Regular cardiac myocyte (primary cell): ENCODE measurements around the gene HSF4. TPM values are rescaled to one million over a fixed set of nuclear protein-coding genes. Genes with fewer than 3 reads are reported as not detected.

Source experiments
- total RNA-seq: library from RNA; depleted of rRNA; stranded (reverse); fragments of >200 nt; gene quantifications from 2 replicates; pipeline ENCODE4 v1.2.3, GENCODE V29; 2014

Gene HSF4
- 0.58 and 12.1 TPM in 2 replicates for total RNA-seq

GRCh38 chr16:67164599-67165061, at the start of gene HSF4:
HSF4 (plus strand) TSS chr16:67164745; CDS start chr16:67164812, 67 bp downstream.

GRCh38 chr16:67150833-67151396, 13.6 kb upstream of the HSF4 start, which contains the start of gene B3GNT9:
B3GNT9 (minus strand) TSS chr16:67150998; CDS start chr16:67150485, 513 bp downstream.

GRCh38 chr16:67170168-67170948, 5.8 kb downstream of the HSF4 start, which contains the start of gene NOL3:
NOL3 (plus strand) TSS chr16:67170538.

GRCh38 chr16:67183627-67184452, 19.3 kb downstream of the HSF4 start, which contains the start of gene MATCAP1:
MATCAP1 (minus strand) TSS chr16:67183963; CDS start chr16:67180610, 3,353 bp downstream.

GRCh38 chr16:67190041-67190440, 25.5 kb downstream of the HSF4 start, which contains the start of gene EXOC3L1:
EXOC3L1 (minus strand) TSS chr16:67190136; CDS start chr16:67189676, 460 bp downstream.

GRCh38 chr16:67191995-67192681, 27.6 kb downstream of the HSF4 start, which contains the start of gene E2F4:
E2F4 (plus strand) TSS chr16:67192155; CDS start chr16:67192228, 73 bp downstream.

GRCh38 chr16:67199011-67199807, 34.7 kb downstream of the HSF4 start, which contains the start of gene ELMO3:
ELMO3 (plus strand) TSS chr16:67199131; CDS start chr16:67199327, 196 bp downstream.

Other genes starting within 250 kb of the HSF4 start
- 0.19 and 0.56 TPM in 2 replicates for gene CDH16, start 245.9 kb upstream of the HSF4 start, total RNA-seq
- gene RRAD, start 239.2 kb upstream of the HSF4 start, total RNA-seq = 5.2 and 24.8 TPM in 2 replicates
- 166 and 269 TPM in 2 replicates for gene CIAO2B, start 230.3 kb upstream of the HSF4 start, total RNA-seq
- 16.1 and 19.2 TPM in 2 replicates for gene CES2, start 229.2 kb upstream of the HSF4 start, total RNA-seq
- 0.56 TPM in 1 of 2 replicates, not detected in the other for gene CES3, start 203.5 kb upstream of the HSF4 start, total RNA-seq
- gene CES4A, start 176.2 kb upstream of the HSF4 start, total RNA-seq = 0.58 and 1.1 TPM in 2 replicates
- 111 and 209 TPM in 2 replicates for gene CBFB, start 135.6 kb upstream of the HSF4 start, total RNA-seq
- gene PHAF1, start 54.8 kb upstream of the HSF4 start, total RNA-seq = 8.2 and 11.1 TPM in 2 replicates
- 27.4 and 42.3 TPM in 2 replicates for gene B3GNT9, start 13.7 kb upstream of the HSF4 start, total RNA-seq
- 15.7 and 22.8 TPM in 2 replicates for gene TRADD, start 4.8 kb upstream of the HSF4 start, total RNA-seq
- gene FBXL8, start 4.8 kb upstream of the HSF4 start, total RNA-seq = 5.9 and 12.4 TPM in 2 replicates
- gene NOL3, start 5.8 kb downstream of the HSF4 start, total RNA-seq = 11.1 and 20.6 TPM in 2 replicates
- gene MATCAP1, start 19.2 kb downstream of the HSF4 start, total RNA-seq = 10.7 and 17.3 TPM in 2 replicates
- gene EXOC3L1, start 25.4 kb downstream of the HSF4 start, total RNA-seq = under 0.01 and 0.56 TPM in 2 replicates
- gene E2F4, start 27.4 kb downstream of the HSF4 start, total RNA-seq = 37.8 and 66.9 TPM in 2 replicates
- gene ELMO3, start 34.4 kb downstream of the HSF4 start, total RNA-seq = 0.28 and 0.38 TPM in 2 replicates
- 40.6 and 70.5 TPM in 2 replicates for gene TMEM208, start 62.4 kb downstream of the HSF4 start, total RNA-seq
- 11.8 and 26.1 TPM in 2 replicates for gene FHOD1, start 82.7 kb downstream of the HSF4 start, total RNA-seq
- gene SLC9A5, start 84.2 kb downstream of the HSF4 start, total RNA-seq = 1.2 and 2.3 TPM in 2 replicates
- gene PLEKHG4, start 114.8 kb downstream of the HSF4 start, total RNA-seq = 5.6 and 10.2 TPM in 2 replicates
- under 0.01 TPM in 1 of 2 replicates, not detected in the other for gene KCTD19, start 162.0 kb downstream of the HSF4 start, total RNA-seq
- gene LRRC36, start 162.1 kb downstream of the HSF4 start, total RNA-seq = 0.28 TPM in 1 of 2 replicates, not detected in the other
- gene TPPP3, start 228.8 kb downstream of the HSF4 start, total RNA-seq = 0.28 and 0.77 TPM in 2 replicates